NCI-H82 (cell line): Measurements from ENCODE around the gene CACNB4.

ENCODE experiments used
- DNase-seq: peaks from one replicate; lab custom pipeline; 2025; lab: John Stamatoyannopoulos, UW

The CACNB4 gene

DNA sequence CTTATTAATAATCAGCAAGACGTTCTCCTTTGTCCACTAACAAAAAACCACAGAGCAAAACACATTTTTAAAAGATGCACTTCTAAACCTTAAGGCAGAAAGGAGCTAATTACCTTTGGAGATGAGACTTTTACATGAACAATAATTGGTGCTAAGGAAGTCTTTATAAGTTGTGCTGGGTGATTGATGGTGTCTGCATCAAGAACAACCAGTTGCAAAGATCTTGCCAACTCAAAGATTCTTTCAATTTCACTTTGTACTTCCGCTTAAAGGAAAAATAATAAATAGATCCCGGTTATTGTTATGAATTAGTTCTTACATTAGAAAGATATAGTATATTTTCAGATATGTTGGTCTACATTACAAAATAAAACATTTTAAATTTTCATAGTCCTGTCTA lies 243.7 kb downstream of the CACNB4 start:
- DNase-seq, result no peak

DNA sequence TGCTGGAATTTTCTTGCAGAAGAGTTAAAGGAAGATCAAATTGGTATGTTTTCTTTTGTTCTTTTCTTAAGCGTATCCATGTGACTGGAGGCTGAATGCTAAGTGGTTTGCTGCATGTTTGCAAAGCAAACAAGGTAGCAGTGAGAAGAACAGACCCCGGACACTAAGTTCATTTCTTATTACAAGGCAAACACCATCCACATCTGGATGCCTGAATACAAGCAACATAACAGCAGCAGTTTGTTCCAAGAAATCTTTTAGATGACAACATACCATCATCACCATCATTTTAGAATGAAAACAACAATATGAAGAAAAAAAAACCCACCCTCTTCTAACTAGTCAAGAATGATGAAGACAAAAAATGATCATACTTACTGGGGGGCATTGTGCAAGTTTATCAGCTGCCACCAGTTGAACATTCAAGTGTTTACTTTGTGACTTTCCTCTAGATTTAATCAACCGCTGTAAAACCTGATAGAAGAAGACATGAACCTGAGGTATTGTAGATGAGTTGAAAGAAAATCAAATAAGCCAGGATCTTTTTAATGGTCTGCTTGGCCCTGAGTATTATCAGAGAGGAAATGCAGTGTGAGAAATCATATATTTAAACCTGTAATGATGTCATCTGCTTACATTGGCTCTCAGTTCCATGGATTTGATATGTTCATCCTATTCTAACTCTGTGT lies 245.6 kb downstream of the CACNB4 start:
- DNase-seq, result no peak

DNA sequence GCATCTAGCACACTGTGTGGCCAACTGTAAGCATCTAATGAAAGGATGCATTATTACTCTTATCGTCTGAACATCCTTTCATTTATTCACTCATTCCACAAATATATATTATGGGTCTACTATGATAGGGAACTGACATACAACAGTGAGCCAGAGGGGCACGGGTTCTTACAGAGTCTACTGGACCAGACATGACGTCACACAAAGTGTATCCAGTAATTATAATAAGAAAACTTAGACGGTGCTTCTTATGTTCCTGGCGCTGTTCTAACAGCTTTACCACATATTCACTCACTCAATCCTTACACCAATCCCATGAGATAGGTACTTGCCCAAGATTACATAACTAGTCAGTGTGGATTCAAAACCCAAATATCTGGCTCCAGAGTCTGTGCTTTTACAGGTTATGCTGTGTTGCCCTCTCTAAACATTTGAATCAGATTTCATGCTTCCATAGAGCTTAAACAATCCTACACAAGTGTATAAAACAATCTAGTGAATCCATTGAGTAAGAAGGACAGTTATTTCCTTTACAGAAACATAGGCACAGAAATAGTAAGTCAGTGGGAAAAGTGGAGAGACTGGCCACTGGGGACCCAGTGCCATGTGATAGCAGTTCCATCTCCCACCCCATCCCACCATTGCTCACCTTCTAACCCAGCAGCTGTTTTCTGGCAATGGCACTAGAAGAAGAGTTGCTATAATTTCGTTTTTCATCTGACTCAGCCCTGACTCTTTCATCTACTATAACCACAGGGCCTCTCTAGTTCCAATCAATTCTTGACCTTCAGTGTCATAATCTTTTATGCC lies 246.4 kb downstream of the CACNB4 start:
- DNase-seq, result no peak

DNA sequence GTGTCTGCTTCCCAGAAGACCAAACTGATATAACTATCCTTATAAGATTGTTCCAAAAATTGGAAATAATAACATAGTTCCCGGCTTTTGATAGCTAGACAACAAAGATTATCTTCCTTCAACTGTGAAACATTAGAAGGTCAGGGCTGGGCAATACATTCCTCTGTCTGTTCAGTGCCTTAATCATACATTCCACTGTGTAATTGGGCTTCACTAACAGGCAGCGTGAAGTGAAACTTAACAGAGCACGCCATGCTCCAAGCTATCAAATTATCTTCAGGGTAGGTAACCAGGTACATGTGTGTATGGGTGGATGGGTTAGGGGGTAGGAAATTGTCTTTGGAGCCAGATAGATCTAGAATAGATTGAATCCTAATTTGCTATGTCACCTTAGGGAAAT lies 247.1 kb downstream of the CACNB4 start:
- DNase-seq, result no peak

DNA sequence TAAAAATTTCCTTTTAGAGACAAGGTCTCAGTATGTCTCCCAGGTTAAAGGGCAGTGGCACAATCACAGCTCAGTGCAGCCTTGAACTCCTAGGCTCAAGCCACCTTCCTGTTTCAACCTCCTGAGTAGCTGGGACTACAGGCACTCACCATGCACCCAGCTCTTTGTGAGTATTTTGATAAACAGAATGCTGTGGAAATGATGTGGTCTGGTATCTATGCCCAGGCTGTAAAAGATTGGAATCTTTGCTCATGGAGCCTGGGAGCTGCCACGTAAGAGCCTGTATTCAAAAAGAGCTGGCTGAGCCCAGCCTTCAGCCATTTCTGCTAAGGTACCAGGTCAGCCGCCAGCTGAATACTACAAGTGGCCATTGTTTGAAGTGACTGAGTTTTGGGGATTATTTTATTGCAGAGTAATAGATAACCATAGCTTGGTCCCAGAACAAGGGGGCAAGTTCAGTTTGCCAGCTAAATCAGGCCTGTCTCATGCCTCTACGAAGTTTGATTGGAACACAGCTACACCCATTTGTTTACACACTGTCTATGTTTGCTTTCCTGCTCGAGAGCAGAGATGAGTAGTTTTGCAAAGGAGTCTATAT lies 249.3 kb downstream of the CACNB4 start:
- peak; percentile 42 for DNase-seq

DNA sequence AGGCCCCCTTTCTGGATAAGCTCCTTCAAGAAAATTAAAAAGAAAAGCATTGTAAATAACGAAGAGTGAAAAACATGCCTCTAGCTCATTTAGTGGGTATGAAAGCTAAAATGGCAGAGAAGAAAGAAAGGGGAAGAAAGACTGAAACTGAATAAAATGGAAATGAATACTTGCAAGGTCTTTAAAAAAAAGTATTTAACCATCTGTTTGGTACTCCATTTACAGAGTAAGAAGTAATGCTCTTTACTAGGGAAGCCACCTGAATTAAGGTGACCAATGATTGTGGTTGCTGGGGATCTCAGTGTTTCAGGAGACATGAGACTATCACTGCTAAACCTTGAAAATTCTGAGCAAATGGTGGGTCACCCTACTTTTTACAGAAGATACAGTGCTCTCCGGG lies 253.0 kb downstream of the CACNB4 start:
- no peak for DNase-seq

DNA sequence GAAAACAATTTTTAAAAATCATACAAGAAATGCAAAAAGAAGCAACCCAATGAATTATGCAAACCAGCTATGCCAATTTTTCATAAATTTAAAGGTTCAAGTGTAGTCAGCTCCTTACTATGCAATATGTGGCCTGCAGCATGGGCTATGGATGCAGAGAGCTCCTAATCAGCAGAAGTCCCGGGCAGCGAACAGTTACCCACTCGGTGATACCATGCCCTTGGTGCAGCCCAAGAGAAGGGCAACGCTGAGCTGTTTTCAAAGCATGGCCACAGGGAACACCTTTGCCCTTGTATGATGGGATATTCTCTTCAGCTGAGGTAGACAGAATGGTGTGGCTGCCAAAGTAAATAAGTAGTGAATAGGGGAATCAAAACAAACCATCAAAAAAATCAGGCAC lies 253.4 kb downstream of the CACNB4 start:
- no peak for DNase-seq

DNA sequence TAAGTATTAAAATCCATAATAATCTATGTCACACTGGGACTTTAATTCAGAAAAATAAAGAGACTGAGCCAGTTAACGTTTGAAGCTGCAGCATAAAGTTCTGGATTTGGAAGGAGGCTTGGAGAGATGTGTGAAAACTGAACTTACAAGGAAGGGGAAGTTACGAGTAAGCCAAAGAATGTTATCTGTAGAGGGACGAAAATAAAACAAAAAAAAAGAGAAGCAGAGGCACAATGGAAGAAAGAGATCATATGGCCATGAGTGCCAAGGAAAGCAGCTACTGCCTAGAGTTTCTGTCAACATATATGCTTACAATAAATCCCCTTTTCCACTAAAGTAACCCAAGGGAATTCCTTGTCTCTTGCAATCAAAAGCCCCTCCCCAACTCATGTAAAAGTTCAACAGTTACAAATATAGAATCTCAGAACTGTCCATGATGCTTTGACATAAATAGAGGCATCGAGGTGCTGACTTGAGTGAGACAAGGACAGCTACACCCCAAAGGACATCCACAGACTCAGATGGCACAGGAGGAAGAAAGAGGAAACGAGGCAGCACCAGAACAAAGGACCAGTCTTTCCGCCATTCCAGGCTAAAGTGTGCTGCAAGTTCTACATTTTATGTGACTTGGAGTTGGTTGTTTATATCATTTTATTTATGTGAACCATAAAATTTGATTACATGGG lies 254.5 kb downstream of the CACNB4 start:
- DNase-seq, result no peak

DNA sequence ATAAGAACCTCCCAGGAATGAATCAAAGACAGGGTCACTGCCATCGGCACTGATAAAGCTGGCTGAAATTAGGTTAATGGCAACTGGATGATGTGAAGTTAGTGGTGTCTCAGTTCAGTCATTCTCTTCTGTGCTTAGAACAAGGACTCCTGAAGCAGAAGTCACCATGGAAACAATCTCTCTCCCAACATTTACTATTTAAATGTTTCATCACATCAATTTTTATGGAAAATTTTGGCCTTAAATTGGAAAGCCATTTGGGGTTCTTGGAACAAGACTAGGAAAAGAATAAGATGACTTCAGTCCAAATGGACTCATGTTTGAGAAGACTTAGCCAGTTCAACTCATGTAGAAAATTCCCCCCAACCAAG lies 255.2 kb downstream of the CACNB4 start:
- no peak for DNase-seq

DNA sequence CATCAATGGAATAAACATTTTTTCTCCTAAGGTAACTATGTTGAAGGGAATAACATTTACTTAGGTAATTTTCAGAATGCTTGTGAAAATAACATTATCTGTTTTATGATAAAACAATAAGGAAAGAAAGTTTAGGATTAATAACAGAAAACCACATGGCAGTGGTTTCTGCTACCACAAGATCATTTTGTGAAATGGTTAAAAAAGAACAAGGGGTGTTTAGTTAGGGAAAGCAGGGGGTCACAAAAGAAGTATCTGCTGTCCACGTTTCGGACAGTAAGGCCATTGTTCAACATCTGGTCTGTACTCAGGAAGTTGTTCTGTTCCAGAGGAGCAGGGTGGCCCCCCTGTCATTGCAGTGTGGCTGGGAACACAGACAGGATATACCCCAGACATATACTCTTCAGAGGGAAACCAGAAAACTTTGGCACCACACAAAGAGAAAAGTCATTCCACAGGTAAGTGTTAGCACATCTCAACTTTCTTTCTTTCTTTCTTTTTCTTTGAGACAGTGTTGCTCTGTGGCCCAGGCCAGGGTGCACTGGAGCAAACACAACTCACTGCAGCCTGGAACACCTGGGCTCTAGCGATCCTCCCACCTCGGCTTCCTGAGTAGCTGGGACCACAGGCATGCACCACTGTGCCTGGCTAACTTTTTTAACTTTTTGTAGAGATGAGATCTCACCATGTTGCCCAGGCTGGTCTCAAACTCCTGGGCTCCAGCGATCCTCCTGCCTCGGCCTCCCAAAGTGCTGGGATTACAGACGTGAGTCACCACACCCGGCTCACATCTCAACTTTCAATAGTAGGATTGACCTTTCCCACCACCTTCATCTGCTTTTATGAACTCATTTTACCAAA lies 255.8 kb downstream of the CACNB4 start:
- no peak for DNase-seq

DNA sequence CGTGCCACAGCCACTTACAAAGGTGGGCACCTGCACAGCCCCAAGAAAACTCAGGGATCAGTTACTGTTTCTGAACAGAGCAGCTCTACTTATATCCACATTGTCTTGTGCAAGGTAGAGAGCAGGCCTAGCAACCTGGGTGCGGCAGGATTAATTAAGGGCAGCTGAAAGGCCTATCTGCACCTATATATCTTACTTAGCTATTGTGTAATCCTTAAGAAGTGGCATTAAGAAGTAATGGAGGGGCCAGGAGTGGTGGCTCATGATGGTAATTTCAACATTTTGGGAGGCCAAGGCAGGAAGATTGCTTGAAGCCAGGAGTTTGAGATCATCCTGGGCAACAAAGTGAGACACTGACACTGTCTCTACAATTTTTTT lies 257.8 kb downstream of the CACNB4 start:
- peak; percentile 89 for DNase-seq

DNA sequence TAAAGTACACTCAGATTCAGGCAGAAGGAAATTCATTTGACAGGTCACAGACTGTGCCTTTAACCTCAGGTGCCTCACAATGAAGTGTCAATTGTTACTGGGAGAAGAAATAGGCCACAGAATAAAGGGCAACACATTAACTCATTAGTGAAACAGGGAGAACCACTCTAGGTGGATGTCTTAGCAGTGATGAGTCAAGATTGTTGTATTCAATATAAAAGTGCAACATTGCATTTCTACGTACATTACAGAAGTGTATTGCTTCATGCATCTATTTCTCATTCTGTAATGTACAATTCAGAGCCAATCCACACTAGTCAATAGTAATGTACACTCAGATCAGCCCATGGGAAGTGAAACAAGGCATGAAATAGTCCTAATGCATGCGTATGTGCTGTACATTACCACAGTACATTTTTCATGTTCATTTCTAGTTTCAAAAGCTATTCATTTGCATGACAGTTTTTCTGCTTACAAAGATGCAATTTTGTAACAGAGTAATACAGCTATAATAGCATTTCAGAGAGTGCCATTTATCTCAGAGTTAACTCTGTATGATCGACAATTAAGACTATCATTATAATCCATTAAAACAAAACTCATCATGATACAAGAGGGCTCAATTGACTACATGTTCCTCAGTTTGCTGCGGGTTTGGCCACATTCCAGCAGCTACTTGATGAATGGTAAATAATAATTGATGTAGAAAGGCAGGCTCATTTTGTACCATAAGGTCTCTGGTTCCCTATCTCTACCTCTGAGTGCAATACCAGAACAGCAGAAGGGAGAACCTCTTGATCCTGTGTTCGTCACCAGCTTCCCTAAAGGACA lies 258.4 kb downstream of the CACNB4 start:
- DNase-seq, result no peak

DNA sequence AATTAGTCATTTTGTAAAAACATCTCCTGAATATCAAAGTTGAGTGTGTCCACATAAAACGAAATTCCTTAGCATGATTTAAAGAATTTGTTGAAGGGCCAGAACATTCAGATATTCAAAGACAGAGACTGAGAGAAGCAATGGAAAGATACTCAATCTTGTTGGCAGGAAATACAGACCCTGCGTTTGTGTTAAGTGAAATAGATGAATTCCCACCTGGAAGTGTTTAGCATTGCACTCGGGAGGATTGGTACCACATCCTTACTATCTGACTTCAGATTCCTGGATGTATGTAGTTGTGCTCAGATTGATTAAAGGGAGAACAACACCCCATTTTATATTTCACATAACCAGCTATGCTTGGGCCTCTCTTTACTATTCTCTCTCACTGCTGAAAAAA lies 260.9 kb downstream of the CACNB4 start:
- DNase-seq, result peak; percentile 17

DNA sequence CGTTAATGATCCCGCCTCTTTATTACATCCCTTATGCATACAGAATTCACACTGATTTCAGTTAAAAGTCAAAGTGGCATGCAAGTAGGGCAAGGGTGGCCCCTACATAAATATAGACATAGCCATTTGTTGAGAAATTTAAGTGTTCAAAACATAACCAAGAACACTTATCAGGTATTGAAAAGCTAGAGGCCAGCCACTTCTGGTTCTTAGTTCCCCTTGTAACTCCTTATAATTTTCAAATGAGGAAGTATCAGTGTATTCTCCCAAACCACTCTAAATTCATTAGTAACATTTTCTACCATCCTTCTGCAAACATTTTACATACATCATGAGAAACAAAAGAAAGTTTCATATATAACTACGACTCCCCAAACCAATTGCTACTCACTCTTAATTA lies 264.9 kb downstream of the CACNB4 start:
- peak; percentile 56 for DNase-seq

DNA sequence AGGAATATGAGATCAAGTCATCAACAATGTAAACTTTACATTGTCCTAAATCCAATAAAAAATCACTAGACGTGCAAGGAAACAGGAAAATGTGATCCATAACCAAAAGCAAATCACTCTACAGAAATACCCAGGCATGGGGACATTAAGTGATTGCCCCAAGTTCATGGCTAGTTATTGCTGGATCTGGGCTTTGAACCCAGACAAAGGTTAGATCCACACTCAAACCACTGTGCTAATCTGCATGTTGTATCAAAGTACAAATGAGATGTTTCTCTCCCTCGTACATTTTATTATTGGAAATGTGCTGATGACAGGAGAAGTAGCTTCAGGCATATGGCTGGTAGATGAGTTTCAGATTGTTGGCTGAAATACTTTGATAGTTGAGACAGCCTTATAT lies 267.9 kb downstream of the CACNB4 start:
- no peak for DNase-seq

DNA sequence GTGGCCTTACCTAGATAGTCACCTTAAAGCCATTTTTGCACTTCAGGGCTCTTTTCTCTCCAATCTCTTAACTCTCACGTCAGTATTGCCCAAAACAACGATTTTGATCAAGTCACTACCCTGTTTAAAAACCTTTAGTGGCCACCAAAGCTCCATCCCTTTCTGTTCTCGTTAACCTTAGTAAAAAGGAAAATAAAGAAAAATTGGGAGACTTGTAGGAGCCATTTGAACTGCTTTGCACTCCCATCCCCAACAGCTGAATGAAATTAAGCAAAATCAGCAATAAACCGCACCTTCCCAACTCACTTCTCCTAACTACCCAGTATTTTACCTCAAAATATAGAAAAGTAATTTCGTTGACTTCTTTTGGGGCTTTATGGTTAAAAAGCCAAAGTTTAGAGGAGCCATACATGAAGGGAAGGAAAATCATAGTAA lies 269.9 kb downstream of the CACNB4 start:
- DNase-seq, result no peak

DNA sequence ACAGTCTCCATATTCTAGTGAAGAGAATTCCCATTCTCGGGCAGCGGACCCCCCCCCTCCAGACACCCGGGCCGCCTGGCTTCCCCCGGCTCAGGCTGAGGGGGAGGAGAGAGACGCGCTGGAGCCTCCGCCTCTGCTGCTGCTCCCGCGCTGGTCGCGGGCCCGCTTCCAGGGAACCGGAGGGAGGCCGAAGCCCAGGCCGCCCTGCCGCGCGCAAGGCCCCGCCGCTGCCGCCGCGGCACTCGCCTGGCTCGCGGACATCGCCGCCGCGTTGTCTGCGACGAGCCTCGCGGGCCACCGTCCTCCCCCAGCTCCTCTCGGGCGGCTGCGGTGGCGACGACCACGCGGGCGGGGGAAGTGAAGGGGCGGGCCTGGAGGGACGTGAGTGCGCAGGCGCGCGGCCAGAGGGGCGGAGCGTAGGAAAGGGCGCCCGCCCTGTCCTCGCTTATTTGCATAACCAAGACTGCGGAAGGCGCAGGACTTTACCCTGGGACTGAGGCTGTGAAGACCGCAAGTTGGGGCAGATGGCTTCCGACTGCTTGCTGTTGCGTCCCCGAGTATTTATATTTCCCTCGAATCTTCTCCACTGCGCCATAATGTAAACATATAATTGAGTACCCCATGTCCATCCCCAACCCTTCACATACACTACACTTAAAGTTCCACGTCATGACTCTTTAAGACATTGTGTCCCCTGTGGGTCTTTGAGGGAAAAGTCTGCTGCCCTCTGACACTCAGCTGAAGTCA lies 270.5 kb downstream of the CACNB4 start, which contains the start of gene ARL5A:
Gene ARL5A (minus strand): TSS at position 279 of the 747 bp plus-strand sequence. CDS start 245 bp downstream, at position 34.
- peak; percentile 97 for DNase-seq

DNA sequence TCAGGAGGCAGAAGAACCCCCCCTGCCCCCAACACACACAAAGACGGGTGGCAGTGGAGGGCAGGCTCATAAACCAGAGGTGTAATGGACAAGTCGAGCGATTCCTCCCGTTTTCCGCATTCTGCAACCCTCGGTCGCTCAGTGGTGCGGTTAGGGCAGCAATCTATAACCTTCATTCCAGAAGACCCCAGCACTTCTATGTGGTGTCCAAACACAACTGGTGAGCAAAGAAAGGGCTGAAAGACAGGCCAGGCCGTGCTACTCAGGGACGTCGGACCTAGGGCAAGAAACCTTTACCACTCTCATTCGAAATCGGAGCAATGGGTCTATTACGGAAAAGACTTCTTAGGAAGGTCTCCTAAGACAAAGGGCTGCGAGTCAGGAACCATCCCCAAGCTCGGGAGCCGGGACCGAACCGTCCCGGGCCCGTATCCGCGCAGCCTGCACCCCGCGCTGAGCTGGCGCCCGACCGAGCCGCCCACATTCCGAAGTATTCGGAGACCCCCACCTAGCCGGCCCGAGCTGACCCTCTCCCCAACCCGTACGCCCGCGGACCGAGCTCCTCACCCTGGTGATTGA lies 271.2 kb downstream of the CACNB4 start:
- peak; percentile 64 for DNase-seq

DNA sequence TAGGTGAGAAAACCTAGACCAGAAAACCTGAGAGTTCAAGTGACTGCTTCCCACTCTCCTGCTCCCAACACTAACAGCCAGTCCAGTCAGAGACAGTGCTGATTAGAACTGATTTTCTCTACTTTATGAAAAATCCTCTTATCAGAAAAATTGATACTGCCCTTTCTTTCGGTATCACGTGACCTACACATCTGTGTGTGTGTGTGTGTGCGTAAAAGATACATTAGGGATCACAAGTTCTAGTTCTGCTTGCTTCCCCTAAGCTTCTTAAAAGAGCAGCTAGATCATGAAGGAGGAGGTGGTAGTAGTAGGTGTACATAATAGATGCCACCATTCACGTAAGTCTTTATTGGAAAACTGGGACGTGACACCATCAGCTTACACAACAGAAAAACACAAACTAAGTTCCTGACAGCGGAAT lies 272.1 kb downstream of the CACNB4 start:
- DNase-seq, result peak; percentile 57

DNA sequence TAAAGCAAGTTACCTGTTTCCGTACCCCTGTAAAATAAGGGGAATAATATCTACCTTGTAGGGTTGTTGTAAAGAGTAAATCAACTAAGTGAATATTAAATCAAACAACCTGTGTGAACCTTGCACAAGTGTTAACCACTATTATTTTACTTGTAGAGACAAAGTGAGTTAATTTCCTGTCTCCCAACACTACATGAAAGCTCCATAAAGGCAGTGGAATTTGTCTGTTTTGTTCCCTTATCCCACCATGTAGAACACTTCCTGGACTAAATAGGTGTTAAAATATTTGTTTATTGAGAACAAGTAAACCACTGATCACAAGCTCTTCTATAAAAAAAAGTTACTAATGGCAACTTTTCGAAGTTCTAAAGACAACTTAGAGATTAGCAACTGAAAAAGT lies 274.0 kb downstream of the CACNB4 start:
- no peak for DNase-seq
